HG02759 (cell line): ENCODE results near the gene FSIP1.

Source experiments
- ATAC-seq: cut with Tn5 transposase; IDR thresholded peaks from one replicate; pipeline ENCODE4 v1.9.1; 2021; ENCODE audit warnings: mild to moderate bottlenecking, moderate library complexity; ENCODE audit not compliant: unreplicated experiment

Gene FSIP1

GRCh38 chr15:39767921-39768320, 14.7 kb downstream of the FSIP1 start:
- ATAC-seq: no peak

GRCh38 chr15:39761006-39761405, 21.6 kb downstream of the FSIP1 start:
- ATAC-seq: no peak

- ATAC-seq: no peak
Observed at GRCh38 chr15:39756806-39757522, 25.7 kb downstream of the FSIP1 start.

GRCh38 chr15:39752991-39753390, 29.6 kb downstream of the FSIP1 start:
- no peak for ATAC-seq

GRCh38 chr15:39752246-39752645, 30.4 kb downstream of the FSIP1 start:
- ATAC-seq: no peak

GRCh38 chr15:39748276-39748675, 34.4 kb downstream of the FSIP1 start:
- ATAC-seq: no peak

GRCh38 chr15:39747326-39747725, 35.3 kb downstream of the FSIP1 start:
- ATAC-seq: no peak

- ATAC-seq: no peak
Observed at GRCh38 chr15:39746714-39747276, 35.8 kb downstream of the FSIP1 start.

GRCh38 chr15:39746176-39746575, 36.5 kb downstream of the FSIP1 start:
- ATAC-seq: no peak

GRCh38 chr15:39745415-39745814, 37.2 kb downstream of the FSIP1 start:
- ATAC-seq: no peak

GRCh38 chr15:39744334-39745103, 38.1 kb downstream of the FSIP1 start:
- ATAC-seq: no peak

- no peak for ATAC-seq
Observed at GRCh38 chr15:39743611-39744010, 39.0 kb downstream of the FSIP1 start.

- ATAC-seq: no peak
Observed at GRCh38 chr15:39741258-39741657, 41.4 kb downstream of the FSIP1 start.

- no peak for ATAC-seq
Observed at GRCh38 chr15:39738998-39739397, 43.6 kb downstream of the FSIP1 start.

GRCh38 chr15:39737196-39737550, 45.5 kb downstream of the FSIP1 start:
- no peak for ATAC-seq

GRCh38 chr15:39736412-39737195, 46.0 kb downstream of the FSIP1 start:
- no peak for ATAC-seq

- ATAC-seq: no peak
Observed at GRCh38 chr15:39735120-39735717, 47.4 kb downstream of the FSIP1 start.

GRCh38 chr15:39731266-39731665, 51.4 kb downstream of the FSIP1 start:
- ATAC-seq: no peak

- no peak for ATAC-seq
Observed at GRCh38 chr15:39730552-39730951, 52.1 kb downstream of the FSIP1 start.

- no peak for ATAC-seq
Observed at GRCh38 chr15:39729500-39729899, 53.1 kb downstream of the FSIP1 start.

- no peak for ATAC-seq
Observed at GRCh38 chr15:39728845-39729244, 53.8 kb downstream of the FSIP1 start.
